Astrocyte of the cerebellum (primary cell): ENCODE data around the gene PCSK6.

Source experiments
- DNase-seq: peaks from one replicate; pipeline ENCODE4 v3.0.0-alpha.2; 2011; ENCODE audit warnings: low read depth
- H3K4me3 ChIP-seq: 2 replicates; pipeline ENCODE4 v1.5.1; 2011; ENCODE audit warnings: mild to moderate bottlenecking, low read depth, low read length, moderate library complexity
- CTCF ChIP-seq: IDR thresholded peaks from 2 replicates; pipeline ENCODE4 v1.5.1; 2012; ENCODE audit warnings: low read length, low read depth, moderate library complexity, mild to moderate bottlenecking; ENCODE audit errors: missing control alignments
- in situ Hi-C: cut with HindIII; loops from 2 replicates; pipeline ENCODE4 v1.10.0; 2017; ENCODE audit warnings: low sequenced_read_pairs

The PCSK6 gene

GRCh38 chr15:101446518-101447167, 42.9 kb downstream of the PCSK6 start:
- TF ChIP-seq CTCF = no peak
- in situ Hi-C loops = no loop called here
- H3K4me3 ChIP-seq = no peak overlapping the region
- DNase-seq = no peak

- TF ChIP-seq CTCF = no peak
- H3K4me3 ChIP-seq = no peak overlapping the region
- no peak for DNase-seq
- in situ Hi-C loops = no loop called here
Observed at GRCh38 chr15:101445562-101446517, 43.7 kb downstream of the PCSK6 start.

DNA sequence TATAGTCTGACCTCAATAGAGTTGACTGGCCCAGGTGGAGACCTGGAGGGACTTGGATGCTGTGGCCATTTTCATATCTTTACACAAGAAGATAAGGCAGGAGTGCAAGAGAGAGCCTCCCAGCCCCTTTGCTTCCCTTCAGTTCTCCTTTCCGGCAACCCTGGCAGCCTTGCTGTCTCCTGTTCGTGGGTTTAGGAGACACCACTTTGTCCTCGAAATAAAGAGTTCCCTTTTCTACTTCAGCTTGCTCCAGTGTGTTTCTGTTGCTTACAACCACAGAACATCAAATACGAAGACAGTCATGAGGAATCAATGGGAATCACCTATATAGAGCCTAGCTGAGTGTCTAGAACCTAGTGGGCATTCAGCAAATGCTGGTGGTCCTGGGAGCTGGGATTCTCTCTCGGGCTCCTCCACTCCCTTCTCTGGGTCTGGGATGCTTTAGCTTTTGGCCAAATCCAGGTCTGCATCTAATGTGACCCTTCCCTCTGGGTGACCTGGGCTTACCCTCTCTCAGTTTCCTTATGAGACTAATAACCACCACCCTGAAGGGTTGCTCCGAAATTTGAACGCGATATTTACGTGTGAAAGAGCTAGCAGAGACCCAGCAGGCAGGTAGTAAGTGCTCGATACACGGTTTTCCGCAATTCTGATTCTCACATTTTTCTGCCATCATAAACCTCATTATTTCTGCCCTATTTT, 44.5 kb downstream of the PCSK6 start:
- no peak for TF ChIP-seq CTCF
- no peak for DNase-seq
- in situ Hi-C loops = no loop called here
- H3K4me3 ChIP-seq = no peak overlapping the region

- DNase-seq = no peak
- in situ Hi-C loops = no loop called here
- no peak overlapping the region for H3K4me3 ChIP-seq
- TF ChIP-seq CTCF = no peak
Observed at GRCh38 chr15:101444015-101444414, 45.5 kb downstream of the PCSK6 start.

- no peak overlapping the region for H3K4me3 ChIP-seq
- no peak for DNase-seq
- in situ Hi-C loops = no loop called here
- no peak for TF ChIP-seq CTCF
Observed at GRCh38 chr15:101442272-101442671, 47.2 kb downstream of the PCSK6 start.

- H3K4me3 ChIP-seq = no peak overlapping the region
- DNase-seq = no peak
- no peak for TF ChIP-seq CTCF
- in situ Hi-C loops = no loop called here
Observed at GRCh38 chr15:101441696-101442095, 47.8 kb downstream of the PCSK6 start.
